Right lobe of liver (tissue), 6 donors: Measurements from ENCODE around the gene HACD3. TPM values are rescaled to one million over a fixed set of nuclear protein-coding genes. Genes with fewer than 3 reads are reported as not detected.
"Not testable (repeated sequence)": the region's sequence is repeated elsewhere in the genome, so short reads cannot be mapped to it uniquely, and the experiment has no call there.

Experiments used
- ATAC-seq, 4 donors: fragments of 200-7000 bp; cut with Tn5 transposase; one replicate each; pipeline ENCODE4 v1.9.1; 2020; ENCODE audit warnings: mild to moderate bottlenecking in 4 of 4, moderate library complexity in 4 of 4
- DNase-seq, 3 donors: peaks; one replicate each; pipeline ENCODE4 v3.0.0-alpha.2; 2020
- H3K27ac ChIP-seq, 3 donors: fragments of 200-600 bp; one replicate each; pipeline ENCODE4 v1.8.0; 2022
- H3K27me3 ChIP-seq, 2 donors: fragments of 200-600 bp; one replicate each; pipeline ENCODE4 v1.8.0; 2022
- H3K36me3 ChIP-seq, 4 donors: fragments of 200-600 bp; sonication (generic) in 1 of 4; one replicate each; pipeline versions ENCODE4 v1.5.1 to v1.8.0; 2017 to 2022; ENCODE audit warnings: control low read depth in 1 of 4
- H3K4me1 ChIP-seq, 4 donors: fragments of 200-600 bp; sonication (generic) in 1 of 4; one replicate each; pipeline versions ENCODE4 v1.5.1 to v1.8.0; 2017 to 2022; ENCODE audit warnings: control low read depth in 1 of 4
- H3K4me3 ChIP-seq, 3 donors: fragments of 200-600 bp; one replicate each; pipeline ENCODE4 v1.8.0; 2022
- H3K9me3 ChIP-seq, 4 donors: fragments of 200-600 bp; sonication (generic) in 1 of 4; one replicate each; pipeline versions ENCODE4 v1.5.1 to v1.8.0; 2017 to 2022; ENCODE audit warnings: control low read depth in 1 of 4
- POLR2A ChIP-seq: fragments of 450-650 bp; IDR thresholded peaks from one replicate; pipeline ENCODE4 v1.6.1; 2017; ENCODE audit warnings: antibody characterized with exemption, mild to moderate bottlenecking
- WGBS: methylation state at CpG from one replicate; pipeline ENCODE4 v1.1.6; 2018; ENCODE audit warnings: low coverage, low lambda C conversion rate; ENCODE audit not compliant: insufficient coverage; ENCODE audit errors: missing lambda C conversion rate; 5-methylcytosine and 5-hydroxymethylcytosine counted together
- intact Hi-C, 2 donors: fragments of 100-400 bp; cut with DNase I; formaldehyde crosslinking; loops; one replicate each; pipeline versions ENCODE4 v1.11.2 to v1.14.1; 2022
- total RNA-seq, 6 experiments: library from RNA; depleted of rRNA in 2 of 6; stranded (reverse); fragments of >200 nt in 2 of 6; fragmentation: NEBNext Ultra II Directional in 3 of 6; extraction: Animal tissue kit (Norgen Biotek cat#: 25700) in 3 of 6; gene quantifications; one replicate each; pipeline versions ENCODE4 v1.1.0 to v1.2.4, GENCODE V29; 2016 to 2023
- TF ChIP-seq, protein P1 (sequence below), 4 donors: fragments of 200-600 bp in 3 of 4; fragments of 450-650 bp in 1 of 4; IDR thresholded peaks; one replicate each; pipeline versions ENCODE4 v1.5.1 to v1.8.0; 2016 to 2022; ENCODE audit warnings: antibody characterized with exemption in 4 of 4, mild to moderate bottlenecking in 2 of 4
- donor health status: DM: no; HTN: yes; CAD: no.
- donor health status: DM: no; HTN: no; CAD: no.
- donor health status: DM: no; HTN: no; CAD: no.
- donor health status: DM: no; HTN: yes; CAD: no.
- donor health status: DM: no; HTN: yes; CAD: no.

The HACD3 gene
- total RNA-seq, 6 experiments from 2014 or later, result 48.7 to 73.9 (median 61.7) TPM

DNA sequence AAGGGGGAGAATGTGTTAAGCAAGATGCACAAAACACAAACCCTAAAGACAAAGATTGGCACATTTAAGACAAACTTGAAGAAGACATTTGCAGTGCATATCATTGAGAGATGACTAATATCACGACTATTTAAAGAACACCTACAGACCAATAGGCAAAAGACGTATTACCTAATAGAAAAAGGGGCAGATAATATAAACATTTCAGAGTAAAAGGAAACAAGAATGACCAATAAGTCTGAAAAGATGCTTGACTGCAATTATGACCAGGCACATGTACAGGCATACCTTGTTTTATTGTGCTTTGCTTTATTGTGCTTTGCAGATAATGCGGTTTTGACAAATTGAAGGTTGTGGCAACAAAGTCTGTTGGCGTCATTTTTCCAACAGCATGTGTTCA is 4.9 kb downstream of the HACD3 start:
- Histone ChIP-seq H3K27ac (no peak overlapping the region), H3K36me3 (no peaks in the 10 kb centered on the region), H3K27me3 (no peaks in the 10 kb centered on the region), H3K4me1 (peaks cover 0 to 24% (median 10%) of the 10 kb centered on the region in 4 donors), H3K9me3 (no peaks in the 10 kb centered on the region), H3K4me3 (no peak overlapping the region)
- TF ChIP-seq, protein P1, sequence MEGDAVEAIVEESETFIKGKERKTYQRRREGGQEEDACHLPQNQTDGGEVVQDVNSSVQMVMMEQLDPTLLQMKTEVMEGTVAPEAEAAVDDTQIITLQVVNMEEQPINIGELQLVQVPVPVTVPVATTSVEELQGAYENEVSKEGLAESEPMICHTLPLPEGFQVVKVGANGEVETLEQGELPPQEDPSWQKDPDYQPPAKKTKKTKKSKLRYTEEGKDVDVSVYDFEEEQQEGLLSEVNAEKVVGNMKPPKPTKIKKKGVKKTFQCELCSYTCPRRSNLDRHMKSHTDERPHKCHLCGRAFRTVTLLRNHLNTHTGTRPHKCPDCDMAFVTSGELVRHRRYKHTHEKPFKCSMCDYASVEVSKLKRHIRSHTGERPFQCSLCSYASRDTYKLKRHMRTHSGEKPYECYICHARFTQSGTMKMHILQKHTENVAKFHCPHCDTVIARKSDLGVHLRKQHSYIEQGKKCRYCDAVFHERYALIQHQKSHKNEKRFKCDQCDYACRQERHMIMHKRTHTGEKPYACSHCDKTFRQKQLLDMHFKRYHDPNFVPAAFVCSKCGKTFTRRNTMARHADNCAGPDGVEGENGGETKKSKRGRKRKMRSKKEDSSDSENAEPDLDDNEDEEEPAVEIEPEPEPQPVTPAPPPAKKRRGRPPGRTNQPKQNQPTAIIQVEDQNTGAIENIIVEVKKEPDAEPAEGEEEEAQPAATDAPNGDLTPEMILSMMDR (IDR thresholded peaks at IDR 0.05), result no peak
- TF ChIP-seq POLR2A, result no peak
- WGBS, result 84% methylated on average over 4 of the region's 4 CpGs
- ATAC-seq, result no peak
- intact Hi-C loops, result no loop called here
- no peak for DNase-seq

DNA sequence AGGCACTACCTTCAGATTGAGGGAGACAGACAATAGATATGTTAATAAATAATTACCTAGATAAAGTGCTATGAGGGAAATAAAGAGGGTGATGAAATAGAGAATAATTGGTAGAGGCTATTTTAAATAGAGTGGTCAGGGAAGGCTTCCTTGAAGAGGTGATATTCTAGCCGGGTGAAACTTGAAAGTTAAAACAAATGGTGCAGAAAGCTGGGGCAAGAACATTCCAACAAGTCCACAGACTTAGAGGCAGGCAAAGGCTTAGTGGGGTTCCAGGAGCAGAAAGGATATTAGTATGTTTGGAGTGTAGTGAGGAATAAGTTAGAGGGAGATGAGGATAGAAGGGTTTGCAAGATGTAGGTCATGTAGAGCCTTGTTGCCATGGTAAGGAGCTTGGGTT is 10.1 kb downstream of the HACD3 start:
- no peaks in the 10 kb centered on the region for H3K4me1 ChIP-seq
- no peak for DNase-seq
- intact Hi-C loops, result no loop called here
- no peaks in the 10 kb centered on the region for H3K9me3 ChIP-seq
- no peak for TF ChIP-seq POLR2A
- TF ChIP-seq, protein P1 (IDR thresholded peaks at IDR 0.05), result no peak
- H3K27ac ChIP-seq, result no peak overlapping the region
- no peaks in the 10 kb centered on the region for H3K36me3 ChIP-seq
- no peaks in the 10 kb centered on the region for H3K27me3 ChIP-seq
- H3K4me3 ChIP-seq, result no peak overlapping the region
- ATAC-seq, result no peak
- WGBS, result 80% methylated on average over 1 of the region's 1 CpG

DNA sequence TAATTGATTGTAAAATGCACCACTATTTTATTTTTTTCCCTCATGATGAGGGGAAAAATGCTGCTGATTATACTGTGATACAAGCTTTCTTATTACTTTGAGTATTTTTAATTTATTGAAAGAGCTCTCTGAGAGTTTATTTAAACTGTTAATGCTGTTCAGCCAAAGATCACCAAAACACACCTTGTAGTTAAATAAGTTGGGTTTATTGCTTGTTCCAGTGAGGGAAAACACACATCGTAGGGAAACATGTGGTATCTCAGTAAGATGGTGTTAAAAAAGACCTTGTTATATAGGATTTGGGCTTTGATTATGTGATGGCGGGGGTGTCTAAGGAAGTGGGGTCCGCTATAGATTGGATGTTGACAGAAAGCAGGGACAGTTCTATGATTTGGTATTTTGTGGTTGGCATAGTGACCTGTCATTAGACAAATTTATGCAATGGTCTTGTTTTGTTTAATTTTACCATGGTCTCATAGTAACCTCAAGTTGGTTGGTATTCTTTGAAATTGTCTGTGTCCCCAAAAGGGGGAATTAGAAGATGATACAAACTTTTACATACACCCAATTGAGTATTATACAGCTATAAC is 11.1 kb downstream of the HACD3 start:
- WGBS, result 90% methylated on average over 3 of the region's 3 CpGs
- ATAC-seq (no peak), DNase-seq (no peak)
- H3K9me3 ChIP-seq, result no peaks in the 10 kb centered on the region
- H3K4me1 ChIP-seq, result no peaks in the 10 kb centered on the region
- H3K4me3 ChIP-seq, result no peak overlapping the region
- TF ChIP-seq POLR2A, result no peak
- TF ChIP-seq, protein P1 (IDR thresholded peaks at IDR 0.05), result no peak
- intact Hi-C loops, result no loop called here
- H3K36me3 ChIP-seq, result no peaks in the 10 kb centered on the region
- H3K27ac ChIP-seq, result no peak overlapping the region
- H3K27me3 ChIP-seq, result no peaks in the 10 kb centered on the region

DNA sequence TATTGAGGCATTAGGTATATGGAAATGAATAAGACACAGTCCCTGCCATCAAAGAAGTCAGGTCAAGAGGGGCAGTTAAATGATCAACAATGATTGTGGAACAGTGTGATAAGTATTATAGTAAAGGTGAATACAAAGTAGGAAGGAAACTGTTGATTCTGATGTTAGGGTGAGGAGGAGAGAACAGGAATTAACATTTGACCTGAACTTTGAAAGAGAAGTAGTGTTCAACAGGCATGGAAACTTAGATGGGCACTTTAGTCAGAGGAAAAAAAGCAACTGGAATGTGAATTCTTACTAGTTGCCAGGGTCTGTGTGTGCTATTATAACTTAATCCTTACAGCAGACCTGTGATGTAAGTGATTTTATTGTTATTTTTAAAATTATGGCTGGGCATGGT is 17.6 kb downstream of the HACD3 start:
- intact Hi-C loops, result no loop called here
- no peak for TF ChIP-seq POLR2A
- TF ChIP-seq, protein P1 (IDR thresholded peaks at IDR 0.05), result no peak
- ATAC-seq, result no peak

DNA sequence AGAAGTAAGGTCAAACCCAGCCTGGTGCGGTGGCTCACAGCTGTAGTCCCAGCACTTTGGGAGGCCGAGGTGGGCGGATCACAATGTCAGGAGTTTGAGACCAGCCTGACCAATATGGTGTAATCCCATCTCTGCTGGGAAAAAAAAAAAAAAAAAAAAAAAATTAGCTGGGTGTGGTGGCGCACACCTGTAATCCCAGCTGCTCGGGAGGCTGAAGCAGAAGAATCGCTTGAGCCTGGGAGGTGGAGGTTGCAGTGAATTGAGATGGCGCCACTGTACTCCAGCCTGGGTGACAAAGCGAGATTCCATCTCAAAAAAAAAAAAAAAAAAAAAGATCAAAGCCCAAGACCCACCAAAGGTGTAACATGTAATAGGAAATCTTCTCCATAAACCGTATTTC is 19.0 kb downstream of the HACD3 start:
- DNase-seq, H3K27ac ChIP-seq, H3K27me3 ChIP-seq, ATAC-seq, intact Hi-C loops, H3K4me1 ChIP-seq, H3K36me3 ChIP-seq, H3K4me3 ChIP-seq, H3K9me3 ChIP-seq: not testable (repeated sequence)
- WGBS, result 93% methylated on average over 6 of the region's 9 CpGs

More for the DNA sequence above, 17.6 kb downstream of the HACD3 start:
- no peak for DNase-seq
- no peaks in the 10 kb centered on the region for H3K36me3 ChIP-seq
- H3K9me3 ChIP-seq, result no peaks in the 10 kb centered on the region
- H3K27ac ChIP-seq, result no peak overlapping the region
- H3K4me1 ChIP-seq, result no peaks in the 10 kb centered on the region
- no peaks in the 10 kb centered on the region for H3K27me3 ChIP-seq
- no peak overlapping the region for H3K4me3 ChIP-seq
